HEK293T (cell line): ENCODE results near the gene MCMBP.

Experiments
- ARNT ChIP-seq: fragments of 450-650 bp; IDR thresholded peaks from 2 replicates; pipeline ENCODE4 v1.6.1; 2017; ENCODE audit warnings: mild to moderate bottlenecking
- FOXA1 ChIP-seq: fragments of 450-650 bp; IDR thresholded peaks from 2 replicates; pipeline ENCODE4 v1.6.1; 2016; ENCODE audit warnings: mild to moderate bottlenecking
- FOXK2 ChIP-seq: fragments of 450-650 bp; IDR thresholded peaks from 2 replicates; pipeline ENCODE4 v1.6.1; 2016; ENCODE audit warnings: mild to moderate bottlenecking
- FOXM1 ChIP-seq: fragments of 450-650 bp; IDR thresholded peaks from 2 replicates; pipeline ENCODE4 v1.6.1; 2017; ENCODE audit warnings: mild to moderate bottlenecking, borderline replicate concordance
- SP1 ChIP-seq: fragments of 450-650 bp; IDR thresholded peaks from 2 replicates; pipeline ENCODE4 v1.6.1; 2017
- ZNF384 ChIP-seq: fragments of 450-650 bp; IDR thresholded peaks from 2 replicates; pipeline ENCODE4 v1.6.1; 2016

GRCh38 chr10:119796039-119796438 lies 76.6 kb downstream of the MCMBP start:
- TF ChIP-seq FOXM1 = no peak
- no peak for TF ChIP-seq ARNT
- TF ChIP-seq ZNF384 = no peak
- no peak for TF ChIP-seq FOXK2
- TF ChIP-seq FOXA1 = no peak
- no peak for TF ChIP-seq SP1
